IMR-90 (cell line): ENCODE data around the gene CPLX3. TPM values are rescaled to one million over a fixed set of nuclear protein-coding genes. Genes with fewer than 3 reads are reported as not detected.

ENCODE experiments used
- ATAC-seq: fragments of 200-7000 bp; cut with Tn5 transposase; 2 replicates; pipeline ENCODE4 v1.9.1; 2020; ENCODE audit warnings: low read depth, mild to moderate bottlenecking, moderate library complexity
- BruUV-seq: library from RNA; stranded (reverse); fragments of 400-500 nt; replicated peaks from 2 replicates; lab custom pipeline; 2021; lab: Mats Ljungman, UMichigan
- CTCF ChIA-PET: fragments of 300-600 bp; formaldehyde crosslinking; extraction: SDS; loops from one replicate; lab custom pipeline; 2021; ENCODE audit warnings: antibody characterized with exemption; lab: Yijun Ruan, JAX
- POLR2A ChIA-PET: fragments of 300-600 bp; sonication (Branson Sonifier 250); formaldehyde crosslinking; loops from one replicate; lab custom pipeline; 2022; ENCODE audit warnings: antibody characterized with exemption; ENCODE audit not compliant: unreplicated experiment; lab: Charles Lee
- DNase-seq: peaks from one replicate; pipeline ENCODE4 v3.0.0; 2013
- H2AFZ ChIP-seq: replicated peaks from 2 replicates; pipeline ENCODE3; 2013; ENCODE audit warnings: low read length, mild to moderate bottlenecking; ENCODE audit not compliant: poor library complexity
- H2AK5ac ChIP-seq: 2 replicates; pipeline ENCODE4 v1.6.1; 2013; ENCODE audit warnings: low read depth, low read length, inconsistent platforms
- H2AK9ac ChIP-seq: replicated peaks from 2 replicates; pipeline ENCODE3; 2013; ENCODE audit warnings: mild to moderate bottlenecking, low read depth, low read length, moderate library complexity; ENCODE audit not compliant: poor library complexity
- H2BK120ac ChIP-seq: 2 replicates; pipeline ENCODE4 v1.6.1; 2013; ENCODE audit warnings: low read depth, low read length, inconsistent platforms
- H2BK15ac ChIP-seq: 3 replicates; pipeline ENCODE4 v1.6.1; 2013; ENCODE audit warnings: low read depth, low read length, inconsistent platforms
- H2BK20ac ChIP-seq: 2 replicates; pipeline ENCODE4 v1.6.1; 2013; ENCODE audit warnings: low read depth, mild to moderate bottlenecking, inconsistent platforms, low read length, moderate library complexity
- H2BK5ac ChIP-seq: 2 replicates; pipeline ENCODE4 v1.6.1; 2013; ENCODE audit warnings: mild to moderate bottlenecking, low read depth, low read length, inconsistent platforms; ENCODE audit not compliant: poor library complexity, severe bottlenecking
- H3K14ac ChIP-seq: replicated peaks from 2 replicates; pipeline ENCODE4 v1.6.1; 2013; ENCODE audit warnings: low read depth, low read length, inconsistent platforms
- H3K18ac ChIP-seq: 2 replicates; pipeline ENCODE4 v1.6.1; 2013; ENCODE audit warnings: low read depth, low read length, control low read depth
- H3K23ac ChIP-seq: 2 replicates; pipeline ENCODE4 v1.6.1; 2013; ENCODE audit warnings: low read depth, low read length, inconsistent platforms
- H3K27ac ChIP-seq: 2 replicates; pipeline ENCODE4 v1.5.1; 2013; ENCODE audit warnings: mild to moderate bottlenecking, control low read depth, low read length; ENCODE audit not compliant: insufficient read depth
- H3K27me3 ChIP-seq: 2 replicates; pipeline ENCODE4 v1.6.1; 2013; ENCODE audit warnings: low read length; ENCODE audit not compliant: control insufficient read depth, insufficient read depth
- H3K36me3 ChIP-seq: 2 replicates; pipeline ENCODE4 v1.6.1; 2013; ENCODE audit warnings: low read length, mixed read lengths; ENCODE audit not compliant: control insufficient read depth, insufficient read depth
- H3K4ac ChIP-seq: 2 replicates; pipeline ENCODE4 v1.6.1; 2013; ENCODE audit warnings: low read depth, low read length, inconsistent platforms
- H3K4me1 ChIP-seq: 2 replicates; pipeline ENCODE4 v1.6.1; 2013; ENCODE audit warnings: low read length, mixed read lengths; ENCODE audit not compliant: control insufficient read depth, insufficient read depth
- H3K4me2 ChIP-seq: 2 replicates; pipeline ENCODE4 v1.6.1; 2013; ENCODE audit warnings: low read depth, mild to moderate bottlenecking, control low read depth, low read length, moderate library complexity
- H3K4me3 ChIP-seq: 2 replicates; pipeline ENCODE4 v1.5.1; 2013; ENCODE audit warnings: low read depth, mild to moderate bottlenecking, control low read depth, low read length, moderate library complexity; ENCODE audit not compliant: insufficient read depth
- H3K56ac ChIP-seq: 2 replicates; pipeline ENCODE4 v1.6.1; 2013; ENCODE audit warnings: low read length, inconsistent platforms; ENCODE audit not compliant: insufficient read depth; ENCODE audit errors: extremely low read depth
- H3K79me1 ChIP-seq, 2 experiments: 2 replicates each; pipeline ENCODE4 v1.6.1; 2013; ENCODE audit warnings: low read length in 2 of 2, inconsistent platforms in 1 of 2, low read depth in 1 of 2
- H3K9ac ChIP-seq: 2 replicates; pipeline ENCODE4 v1.6.1; 2013; ENCODE audit warnings: low read depth, low read length, control low read depth
- H3K9me1 ChIP-seq: 2 replicates; pipeline ENCODE4 v1.6.1; 2013; ENCODE audit warnings: low read length, inconsistent platforms; ENCODE audit not compliant: insufficient read depth
- H3K9me3 ChIP-seq: 2 replicates; pipeline ENCODE4 v1.6.1; 2013; ENCODE audit warnings: low read length; ENCODE audit not compliant: control insufficient read depth, insufficient read depth
- H4K20me1 ChIP-seq: 2 replicates; pipeline ENCODE4 v1.6.1; 2013; ENCODE audit warnings: low read length, inconsistent platforms; ENCODE audit not compliant: insufficient read depth
- H4K5ac ChIP-seq: 2 replicates; pipeline ENCODE4 v1.6.1; 2013; ENCODE audit warnings: mild to moderate bottlenecking, low read depth, low read length, control low read depth
- H4K8ac ChIP-seq, 2 experiments: 2 replicates each; pipeline ENCODE4 v1.6.1; 2013; ENCODE audit warnings: low read depth in 2 of 2, low read length in 2 of 2, control low read depth in 1 of 2, inconsistent platforms in 1 of 2
- H4K91ac ChIP-seq: 2 replicates; pipeline ENCODE4 v1.6.1; 2013; ENCODE audit warnings: low read depth, low read length, inconsistent platforms; ENCODE audit not compliant: insufficient read depth
- BHLHE40 ChIP-seq: fragments of 150-350 bp; IDR thresholded peaks from 2 replicates; pipeline ENCODE4 v1.6.1; 2016; ENCODE audit warnings: mild to moderate bottlenecking, low read depth, low read length
- FOS ChIP-seq: fragments of 150-350 bp; IDR thresholded peaks from 2 replicates; pipeline ENCODE4 v1.6.1; 2016; ENCODE audit warnings: low read depth, low read length
- MAFK ChIP-seq: IDR thresholded peaks from 2 replicates; pipeline ENCODE4 v1.6.1; 2012; ENCODE audit warnings: low read depth, low read length, improper control_type of control experiment
- MAZ ChIP-seq: IDR thresholded peaks from 2 replicates; pipeline ENCODE4 v1.6.1; 2012; ENCODE audit warnings: low read depth, mild to moderate bottlenecking, low read length, improper control_type of control experiment, moderate library complexity, borderline replicate concordance
- MXI1 ChIP-seq: IDR thresholded peaks from 2 replicates; pipeline ENCODE4 v1.6.1; 2012; ENCODE audit warnings: low read depth, mild to moderate bottlenecking, low read length, moderate library complexity, borderline replicate concordance
- NFE2L2 ChIP-seq: fragments of 150-350 bp; IDR thresholded peaks from 2 replicates; pipeline ENCODE4 v1.6.1; 2016; ENCODE audit warnings: low read depth, mild to moderate bottlenecking, low read length
- POLR2A ChIP-seq: IDR thresholded peaks from 2 replicates; pipeline ENCODE4 v1.6.1; 2012; ENCODE audit warnings: mild to moderate bottlenecking, low read depth, low read length
- RAD21 ChIP-seq: IDR thresholded peaks from 2 replicates; pipeline ENCODE4 v1.6.1; 2012; ENCODE audit warnings: low read length, improper control_type of control experiment
- RCOR1 ChIP-seq: IDR thresholded peaks from 2 replicates; pipeline ENCODE4 v1.6.1; 2012; ENCODE audit warnings: mild to moderate bottlenecking, low read length, improper control_type of control experiment; ENCODE audit not compliant: insufficient replicate concordance
- RFX5 ChIP-seq: IDR thresholded peaks from 2 replicates; pipeline ENCODE4 v1.8.0; 2012; ENCODE audit warnings: low read depth, mild to moderate bottlenecking, low read length, moderate library complexity
- SMC3 ChIP-seq: fragments of 150-350 bp; IDR thresholded peaks from 2 replicates; pipeline ENCODE4 v1.6.1; 2016; ENCODE audit warnings: low read depth, mild to moderate bottlenecking, antibody characterized with exemption, low read length, moderate library complexity
- WGBS, 2 experiments: methylation state at CpG; one replicate each; pipeline versions ENCODE4 v1.1.5 to v1.1.7; 2013; ENCODE audit warnings: missing lambda C conversion rate in 2 of 2; ENCODE audit not compliant: insufficient read length in 1 of 2; ENCODE audit errors: extremely low coverage in 2 of 2; 5-methylcytosine and 5-hydroxymethylcytosine counted together
- dilution Hi-C: fragments of 300-500 bp; cut with HindIII; formaldehyde crosslinking; loops from one replicate; pipeline ENCODE4 v1.14.3; 2018; ENCODE audit warnings: low sequenced_read_pairs; ENCODE audit not compliant: unreplicated experiment
- in situ Hi-C: fragments of 300-500 bp; cut with MboI; formaldehyde crosslinking; loops from 3 replicates; pipeline ENCODE4 v1.14.3; 2019; ENCODE audit warnings: low sequenced_read_pairs, inconsistent platforms, mixed read lengths
- intact Hi-C: fragments of 100-400 bp; cut with micrococcal nuclease; formaldehyde crosslinking; loops from 2 replicates; pipeline ENCODE4 v1.10.0; 2022
- polyA plus RNA-seq, 3 experiments: library from polyadenylated mRNA; depleted of rRNA; stranded (reverse); fragments of >200 nt; gene quantifications; 2 replicates each; pipeline ENCODE4 v1.2.3, GENCODE V29; 2012; ENCODE audit warnings: low replicate concordance in 1 of 3
- total RNA-seq: library from RNA; depleted of rRNA; stranded (reverse); fragments of >200 nt; gene quantifications from 2 replicates; pipeline ENCODE4 v1.2.3, GENCODE V29; 2012
- TF ChIP-seq, protein P1 (sequence below): fragments of 150-350 bp; IDR thresholded peaks from 2 replicates; pipeline ENCODE4 v1.6.1; 2016; ENCODE audit warnings: low read depth, mild to moderate bottlenecking, low read length, moderate library complexity, borderline replicate concordance
- TF ChIP-seq, protein P2 (sequence below): fragments of 150-350 bp; IDR thresholded peaks from 2 replicates; pipeline ENCODE4 v1.6.1; 2017; ENCODE audit warnings: mild to moderate bottlenecking, antibody characterized with exemption, low read length, low read depth
- TF ChIP-seq, protein P3 (sequence below): conservative IDR thresholded peaks from 2 replicates; pipeline ENCODE4 v1.5.1; 2012; ENCODE audit warnings: mild to moderate bottlenecking, low read depth, low read length, improper control_type of control experiment

The CPLX3 gene
- total and polyA plus RNA-seq, 2 of the 4 experiments (the other 2 are of a cell fraction), result not detected

DNA sequence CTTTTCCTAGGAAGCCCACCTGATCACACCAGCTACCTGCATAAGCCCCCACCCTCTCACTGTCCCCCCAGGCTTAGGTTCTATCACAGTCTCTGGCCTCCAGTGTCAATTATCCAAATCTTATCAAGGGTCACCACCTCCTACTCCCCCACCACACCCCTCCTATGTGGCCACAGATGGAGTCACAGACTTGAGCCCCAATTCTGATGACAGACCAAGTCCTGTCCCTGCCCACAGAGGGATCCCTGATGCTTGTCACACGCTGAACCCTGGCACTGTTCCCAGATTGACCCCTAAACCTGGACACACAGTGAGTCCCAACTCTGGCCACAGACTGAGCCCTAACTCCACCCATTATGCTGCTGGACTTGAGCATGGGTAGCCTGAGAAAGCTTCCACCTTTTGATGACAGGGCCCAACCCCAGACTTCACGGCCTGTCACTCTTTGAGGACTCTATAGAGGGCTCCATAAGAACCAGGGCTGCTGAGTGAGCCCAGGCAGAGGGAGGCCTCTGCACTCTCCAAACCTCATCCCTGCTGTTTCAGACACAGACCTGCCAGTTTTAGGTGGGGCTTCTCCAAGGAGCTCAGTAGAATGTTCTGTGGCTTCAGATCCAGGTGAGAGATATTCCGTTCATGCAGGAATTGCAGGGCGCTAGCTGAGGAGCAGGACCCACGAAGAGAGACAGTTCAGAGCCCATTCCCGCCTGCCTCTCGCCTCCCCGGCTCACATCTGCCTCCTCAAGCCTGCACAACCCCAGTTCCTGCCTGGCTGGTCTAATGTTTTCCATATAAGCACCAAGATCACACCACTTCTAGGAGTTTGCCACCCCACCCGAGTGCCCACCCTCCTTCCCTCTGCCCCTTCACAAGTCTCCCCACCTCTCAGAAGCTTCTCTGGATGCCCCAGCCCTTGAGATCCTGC, 14.7 kb downstream of the CPLX3 start:
- Histone ChIP-seq H4K20me1 (no peaks in the 10 kb centered on the region), H2BK20ac (no peak overlapping the region), H3K4me3 (no peak overlapping the region), H3K27ac (no peak overlapping the region), H3K4ac (no peak overlapping the region), H2AK5ac (no peak overlapping the region), H3K9me3 (no peaks in the 10 kb centered on the region), H3K56ac (no peak overlapping the region), H3K9ac (no peak overlapping the region), H3K14ac (no peak overlapping the region), H2BK120ac (no peak overlapping the region), H4K91ac (no peak overlapping the region), H3K36me3 (peaks cover 14% of the 10 kb centered on the region), H3K4me2 (no peak overlapping the region), H2BK5ac (no peak overlapping the region), H3K18ac (no peak overlapping the region), H3K79me1 (peaks cover 0 to 17% of the 10 kb centered on the region in 2 experiments; a peak in 1 of 4 replicates), H2AK9ac (no peak overlapping the region), H3K4me1 (peaks cover 4% of the 10 kb centered on the region; the same call in 1 of the 2 replicates), H2BK15ac (no peak overlapping the region), H3K23ac (no peak overlapping the region), H4K8ac (no peak overlapping the region), H4K5ac (no peak overlapping the region), H2AFZ (no peak overlapping the region), H3K9me1 (0 out of 2 replicates have a peak, but pooled peaks cover 3% of the 10 kb centered on the region), H3K27me3 (no peaks in the 10 kb centered on the region)
- in situ Hi-C loops (no loop called here), dilution Hi-C loops (no loop called here), intact Hi-C loops (loop anchor here (5.0 kb wide), 2 partner anchors 51 to 66 kb away; partner anchors contain the start of genes FAM219B and MPI)
- no TSS peak for BruUV-seq
- POLR2A ChIA-PET, result interaction anchor here (0.5 kb wide), 1 partner anchor 45 kb away, joined by 8 read pairs; no protein-coding TSS in a partner anchor
- no peak for DNase-seq
- ATAC-seq, result no peak
- WGBS, 2 experiments, result 98% methylated on average over 6 of the region's 9 CpGs; no CpG with 5 or more reads in 1 of the 2 experiments
- CTCF ChIA-PET, result no interaction called here
- no peak for TF ChIP-seq MAZ
- no peak for TF ChIP-seq MAFK
- TF ChIP-seq BHLHE40, result no peak
- no peak for TF ChIP-seq SMC3
- TF ChIP-seq, protein P1, sequence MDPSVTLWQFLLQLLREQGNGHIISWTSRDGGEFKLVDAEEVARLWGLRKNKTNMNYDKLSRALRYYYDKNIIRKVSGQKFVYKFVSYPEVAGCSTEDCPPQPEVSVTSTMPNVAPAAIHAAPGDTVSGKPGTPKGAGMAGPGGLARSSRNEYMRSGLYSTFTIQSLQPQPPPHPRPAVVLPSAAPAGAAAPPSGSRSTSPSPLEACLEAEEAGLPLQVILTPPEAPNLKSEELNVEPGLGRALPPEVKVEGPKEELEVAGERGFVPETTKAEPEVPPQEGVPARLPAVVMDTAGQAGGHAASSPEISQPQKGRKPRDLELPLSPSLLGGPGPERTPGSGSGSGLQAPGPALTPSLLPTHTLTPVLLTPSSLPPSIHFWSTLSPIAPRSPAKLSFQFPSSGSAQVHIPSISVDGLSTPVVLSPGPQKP, result no peak
- TF ChIP-seq FOS, result no peak
- no peak for TF ChIP-seq NFE2L2
- TF ChIP-seq RAD21, result no peak
- TF ChIP-seq, protein P2, sequence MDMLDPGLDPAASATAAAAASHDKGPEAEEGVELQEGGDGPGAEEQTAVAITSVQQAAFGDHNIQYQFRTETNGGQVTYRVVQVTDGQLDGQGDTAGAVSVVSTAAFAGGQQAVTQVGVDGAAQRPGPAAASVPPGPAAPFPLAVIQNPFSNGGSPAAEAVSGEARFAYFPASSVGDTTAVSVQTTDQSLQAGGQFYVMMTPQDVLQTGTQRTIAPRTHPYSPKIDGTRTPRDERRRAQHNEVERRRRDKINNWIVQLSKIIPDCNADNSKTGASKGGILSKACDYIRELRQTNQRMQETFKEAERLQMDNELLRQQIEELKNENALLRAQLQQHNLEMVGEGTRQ, result no peak
- no peak for TF ChIP-seq MXI1
- TF ChIP-seq RCOR1, result no peak
- TF ChIP-seq POLR2A, result no peak
- TF ChIP-seq RFX5, result no peak
- TF ChIP-seq, protein P3, sequence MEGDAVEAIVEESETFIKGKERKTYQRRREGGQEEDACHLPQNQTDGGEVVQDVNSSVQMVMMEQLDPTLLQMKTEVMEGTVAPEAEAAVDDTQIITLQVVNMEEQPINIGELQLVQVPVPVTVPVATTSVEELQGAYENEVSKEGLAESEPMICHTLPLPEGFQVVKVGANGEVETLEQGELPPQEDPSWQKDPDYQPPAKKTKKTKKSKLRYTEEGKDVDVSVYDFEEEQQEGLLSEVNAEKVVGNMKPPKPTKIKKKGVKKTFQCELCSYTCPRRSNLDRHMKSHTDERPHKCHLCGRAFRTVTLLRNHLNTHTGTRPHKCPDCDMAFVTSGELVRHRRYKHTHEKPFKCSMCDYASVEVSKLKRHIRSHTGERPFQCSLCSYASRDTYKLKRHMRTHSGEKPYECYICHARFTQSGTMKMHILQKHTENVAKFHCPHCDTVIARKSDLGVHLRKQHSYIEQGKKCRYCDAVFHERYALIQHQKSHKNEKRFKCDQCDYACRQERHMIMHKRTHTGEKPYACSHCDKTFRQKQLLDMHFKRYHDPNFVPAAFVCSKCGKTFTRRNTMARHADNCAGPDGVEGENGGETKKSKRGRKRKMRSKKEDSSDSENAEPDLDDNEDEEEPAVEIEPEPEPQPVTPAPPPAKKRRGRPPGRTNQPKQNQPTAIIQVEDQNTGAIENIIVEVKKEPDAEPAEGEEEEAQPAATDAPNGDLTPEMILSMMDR, result no peak
